Activated naive CD8-positive, alpha-beta T cell treated with anti-CD3 and anti-CD28 coated beads, Interleukin-2, amount 50 U/mL, for 24 hours (primary cell): Measurements from ENCODE around the gene PACRG.

Source experiments
- ATAC-seq: fragments of 150-1000 bp; cut with Tn5 transposase; one replicate; pipeline ENCODE4 v1.10.0; 2021
- DNase-seq: peaks from one replicate; pipeline ENCODE4 v3.0.0; 2021
- H3K27ac Mint-ChIP-seq: one replicate; pipeline ENCODE4 v1.8.0; 2021; ENCODE audit warnings: mild to moderate bottlenecking, mixed read lengths
- H3K27me3 Mint-ChIP-seq: one replicate; pipeline ENCODE4 v1.8.0; 2021; ENCODE audit warnings: mixed read lengths
- H3K36me3 Mint-ChIP-seq: one replicate; pipeline ENCODE4 v1.8.0; 2021; ENCODE audit warnings: low read depth, mixed read lengths
- H3K4me1 Mint-ChIP-seq: one replicate; pipeline ENCODE4 v1.8.0; 2021; ENCODE audit warnings: mixed read lengths
- H3K4me3 Mint-ChIP-seq: one replicate; pipeline ENCODE4 v1.8.0; 2021; ENCODE audit warnings: mild to moderate bottlenecking, moderate library complexity, mixed read lengths
- H3K9me3 Mint-ChIP-seq: one replicate; pipeline ENCODE4 v1.8.0; 2021; ENCODE audit warnings: mixed read lengths

The PACRG gene

DNA sequence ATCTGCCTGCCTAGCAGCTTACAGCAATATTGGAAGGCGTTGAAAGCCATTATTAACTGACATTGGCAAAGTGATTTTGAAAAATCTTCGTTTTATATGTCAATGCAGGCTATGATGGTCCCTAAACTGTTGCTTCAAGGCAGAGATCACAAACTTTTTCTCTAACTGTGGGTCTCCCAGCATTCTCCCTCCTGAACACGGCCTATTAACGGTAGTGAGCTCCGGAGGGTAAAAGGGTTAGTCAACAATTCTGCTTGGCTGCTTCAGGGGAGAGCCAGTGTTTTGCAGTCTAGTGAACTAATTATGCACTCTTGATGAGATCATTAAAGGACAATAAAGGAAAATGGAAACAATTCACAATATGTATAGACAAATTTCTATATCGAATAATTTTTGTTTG is 424.9 kb downstream of the PACRG start:
- ATAC-seq: no peak

DNA sequence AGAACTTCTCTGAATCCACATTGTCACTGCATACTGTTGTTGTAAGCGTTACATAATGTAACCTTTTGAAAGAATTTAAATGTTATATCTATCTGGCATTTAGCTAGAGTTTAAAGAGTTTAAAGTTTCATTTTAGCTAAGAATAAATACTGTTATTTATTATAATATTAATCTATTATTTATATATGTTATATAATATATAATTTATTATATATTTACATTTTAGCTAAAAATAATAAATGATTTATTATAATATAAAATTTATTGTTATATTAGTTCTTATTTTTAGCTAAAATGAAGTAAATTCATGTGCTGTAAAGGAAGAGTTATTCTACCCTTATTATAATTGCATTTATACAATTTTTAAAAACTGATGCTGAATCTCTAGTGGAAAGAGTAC is 431.3 kb downstream of the PACRG start:
- Mint-ChIP-seq H3K4me1 (no peaks in the 10 kb centered on the region), H3K4me3 (no peak overlapping the region), H3K9me3 (no peaks in the 10 kb centered on the region), H3K36me3 (no peaks in the 10 kb centered on the region), H3K27me3 (no peaks in the 10 kb centered on the region), H3K27ac (no peak overlapping the region)
- no peak for ATAC-seq
- DNase-seq: no peak

More for the DNA sequence above, 424.9 kb downstream of the PACRG start:
- DNase-seq: no peak
- Mint-ChIP-seq H3K4me1 (no peaks in the 10 kb centered on the region), H3K27me3 (peaks cover 13% of the 10 kb centered on the region), H3K9me3 (no peaks in the 10 kb centered on the region), H3K27ac (no peak overlapping the region), H3K36me3 (no peaks in the 10 kb centered on the region), H3K4me3 (no peak overlapping the region)

DNA sequence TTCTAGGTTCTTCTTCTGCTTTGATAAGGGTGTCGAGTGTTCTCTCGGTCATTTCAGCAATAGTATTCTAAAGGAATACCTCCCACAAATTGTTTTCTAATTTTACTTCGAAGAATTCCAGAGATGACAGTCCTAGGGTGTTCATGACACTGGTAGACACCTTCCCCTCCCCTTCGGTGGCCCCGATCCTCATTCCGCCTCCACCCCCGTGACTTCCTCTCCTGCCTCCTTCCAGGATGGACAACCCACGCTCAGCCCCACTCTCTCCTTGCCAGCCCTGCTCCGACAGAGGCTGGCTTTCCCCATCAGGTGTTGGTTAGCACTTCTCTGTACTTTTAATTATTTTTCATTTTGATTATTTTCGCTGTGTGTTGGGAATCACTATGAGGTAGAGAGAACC is 431.9 kb downstream of the PACRG start:
- DNase-seq (no peak), ATAC-seq (no peak)
- no peaks in the 10 kb centered on the region for H3K4me1 Mint-ChIP-seq
- no peak overlapping the region for H3K4me3 Mint-ChIP-seq
- no peak overlapping the region for H3K27ac Mint-ChIP-seq
- H3K36me3 Mint-ChIP-seq: no peaks in the 10 kb centered on the region
- no peaks in the 10 kb centered on the region for H3K27me3 Mint-ChIP-seq
- H3K9me3 Mint-ChIP-seq: no peaks in the 10 kb centered on the region

DNA sequence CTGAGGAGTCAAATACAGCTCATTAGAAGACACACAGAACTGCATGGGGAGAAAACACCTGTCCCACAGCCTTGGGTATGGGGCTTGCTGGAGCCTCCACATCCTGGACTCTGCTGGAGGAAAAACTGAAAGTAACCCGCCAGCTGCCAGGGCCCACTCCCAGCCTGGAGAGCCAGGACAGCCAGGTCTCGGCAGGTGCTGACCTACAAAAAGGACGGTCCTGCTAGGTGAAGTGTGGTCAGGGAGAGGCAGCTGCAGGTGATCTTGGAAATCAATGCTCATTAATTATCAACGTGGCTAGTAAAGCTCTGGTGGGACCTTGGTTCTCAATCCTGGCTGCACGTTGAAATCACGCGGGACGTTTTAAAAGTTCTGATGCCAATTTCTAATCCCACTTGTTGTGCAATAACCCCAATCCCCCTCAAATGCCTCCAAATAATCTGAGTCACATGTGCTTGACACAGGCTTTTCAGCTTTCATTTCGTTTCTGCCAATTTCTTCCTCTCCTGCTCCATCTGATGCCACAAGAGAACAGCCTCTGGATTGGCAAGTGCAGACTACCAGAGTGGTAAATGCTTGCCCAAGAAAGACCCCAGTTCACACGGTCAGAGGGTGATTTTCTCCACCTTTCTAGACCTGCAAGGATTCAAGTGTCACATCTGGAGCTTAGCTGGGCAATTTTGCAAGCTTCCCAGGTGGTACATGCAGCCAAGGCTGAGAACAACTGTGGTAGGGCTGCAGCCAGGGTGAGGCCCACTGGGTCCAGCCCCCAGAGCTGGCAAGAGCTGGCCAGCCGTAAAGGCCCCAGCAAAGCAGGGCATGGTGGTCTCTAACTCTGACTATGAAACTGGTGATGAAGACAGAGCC is 434.5 kb downstream of the PACRG start:
- H3K36me3 Mint-ChIP-seq: no peaks in the 10 kb centered on the region
- no peak overlapping the region for H3K27ac Mint-ChIP-seq
- H3K4me1 Mint-ChIP-seq: no peaks in the 10 kb centered on the region
- H3K4me3 Mint-ChIP-seq: no peak overlapping the region
- H3K9me3 Mint-ChIP-seq: no peaks in the 10 kb centered on the region
- no peaks in the 10 kb centered on the region for H3K27me3 Mint-ChIP-seq
- DNase-seq (no peak), ATAC-seq (no peak)

DNA sequence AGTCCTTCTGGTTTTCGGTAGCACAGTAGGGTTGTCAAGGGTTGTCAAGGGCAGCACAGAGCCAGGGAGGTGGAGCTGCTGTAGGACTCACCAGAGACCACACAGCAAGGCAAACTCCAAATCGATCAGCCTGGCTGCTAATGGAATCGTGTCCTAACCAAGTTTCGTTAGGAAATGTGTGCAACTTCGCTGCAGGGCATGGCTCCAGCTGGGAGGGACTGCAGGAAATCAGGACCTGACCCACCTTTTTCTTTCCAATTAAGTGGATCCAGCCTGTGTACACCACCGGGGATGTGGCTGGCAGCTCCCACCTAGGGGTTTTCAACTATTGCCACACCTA is 435.1 kb downstream of the PACRG start:
- no peaks in the 10 kb centered on the region for H3K4me1 Mint-ChIP-seq
- H3K36me3 Mint-ChIP-seq: no peaks in the 10 kb centered on the region
- no peaks in the 10 kb centered on the region for H3K9me3 Mint-ChIP-seq
- no peak overlapping the region for H3K4me3 Mint-ChIP-seq
- ATAC-seq: no peak
- H3K27ac Mint-ChIP-seq: no peak overlapping the region
- H3K27me3 Mint-ChIP-seq: no peaks in the 10 kb centered on the region
- DNase-seq: no peak

DNA sequence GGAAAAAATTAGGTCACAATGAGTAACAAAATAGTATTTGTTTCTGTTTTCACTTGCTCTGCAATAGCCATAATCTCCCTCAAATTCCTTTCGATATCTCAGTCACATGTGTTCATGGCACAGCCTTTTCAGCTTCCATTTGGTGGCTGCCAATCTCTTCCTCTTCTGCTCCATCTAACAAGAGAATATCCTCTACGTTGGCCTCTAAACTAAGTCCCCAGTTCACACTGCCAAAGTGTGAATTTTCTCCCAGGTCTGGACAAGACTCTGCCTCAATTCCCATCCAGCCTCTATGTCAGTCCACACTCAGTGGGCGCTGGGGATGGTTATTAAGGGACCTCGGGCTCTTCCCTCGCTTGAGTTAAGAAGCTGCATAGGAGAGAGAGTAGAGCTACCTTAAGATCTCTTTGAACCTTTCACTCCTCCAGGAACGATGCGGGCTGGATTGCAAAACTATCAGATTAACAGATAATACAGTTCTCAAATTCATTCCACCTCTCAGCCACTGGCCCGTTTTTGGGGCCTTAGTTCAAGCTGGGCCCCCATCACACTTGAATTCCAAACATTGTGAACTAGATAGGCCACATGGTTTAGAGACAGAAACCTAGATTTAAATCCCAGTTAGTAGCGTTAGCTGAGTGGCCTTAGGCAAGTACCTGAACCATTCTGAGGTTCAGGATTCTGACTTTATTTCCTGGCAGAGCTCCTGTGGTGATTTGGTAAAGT is 436.6 kb downstream of the PACRG start:
- DNase-seq (no peak), ATAC-seq (no peak)
- no peak overlapping the region for H3K27ac Mint-ChIP-seq
- peaks cover 2% of the 10 kb centered on the region for H3K27me3 Mint-ChIP-seq
- no peaks in the 10 kb centered on the region for H3K4me1 Mint-ChIP-seq
- no peaks in the 10 kb centered on the region for H3K36me3 Mint-ChIP-seq
- H3K9me3 Mint-ChIP-seq: no peaks in the 10 kb centered on the region
- no peak overlapping the region for H3K4me3 Mint-ChIP-seq

DNA sequence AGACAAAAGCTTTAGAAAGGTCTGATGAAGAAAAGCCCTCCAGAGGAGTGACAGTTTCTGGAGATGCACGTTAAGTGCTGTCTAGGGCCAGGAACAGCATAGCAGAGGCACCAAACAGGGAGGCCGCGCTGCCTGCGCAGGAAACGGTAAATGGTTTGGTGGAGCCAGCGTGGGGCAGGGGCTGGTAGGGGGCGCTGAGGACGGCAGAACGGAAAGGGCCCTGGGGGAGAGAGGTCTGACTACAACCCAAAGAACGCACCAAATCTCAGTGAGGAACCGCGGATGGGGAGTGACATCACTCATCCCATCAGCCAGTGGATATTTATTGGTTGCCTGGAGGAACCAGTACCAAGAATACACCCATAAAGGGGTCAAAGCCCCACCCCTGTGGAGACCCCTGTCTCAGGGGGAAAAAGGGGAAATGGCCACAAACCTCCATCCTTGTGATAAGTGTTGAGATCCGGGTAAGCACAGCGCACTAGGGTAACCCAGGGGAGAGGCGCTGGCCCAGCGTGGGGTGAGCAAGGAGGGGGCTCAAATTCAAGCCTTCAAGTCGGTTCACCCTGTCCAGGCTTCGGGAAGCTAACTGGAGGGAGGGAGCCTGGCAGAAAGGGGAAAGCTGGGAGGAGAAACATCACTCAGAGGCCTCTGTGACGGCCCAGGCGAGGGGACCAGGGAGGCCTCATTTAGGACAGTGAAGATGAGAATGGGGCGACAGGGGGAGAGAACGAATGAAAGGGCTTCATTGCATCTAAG is 437.6 kb downstream of the PACRG start:
- DNase-seq (no peak), ATAC-seq (peak; percentile 17)
- Mint-ChIP-seq H3K27ac (no peak overlapping the region), H3K9me3 (no peaks in the 10 kb centered on the region), H3K4me3 (no peak overlapping the region), H3K27me3 (peaks cover 2% of the 10 kb centered on the region), H3K36me3 (no peaks in the 10 kb centered on the region), H3K4me1 (no peaks in the 10 kb centered on the region)

DNA sequence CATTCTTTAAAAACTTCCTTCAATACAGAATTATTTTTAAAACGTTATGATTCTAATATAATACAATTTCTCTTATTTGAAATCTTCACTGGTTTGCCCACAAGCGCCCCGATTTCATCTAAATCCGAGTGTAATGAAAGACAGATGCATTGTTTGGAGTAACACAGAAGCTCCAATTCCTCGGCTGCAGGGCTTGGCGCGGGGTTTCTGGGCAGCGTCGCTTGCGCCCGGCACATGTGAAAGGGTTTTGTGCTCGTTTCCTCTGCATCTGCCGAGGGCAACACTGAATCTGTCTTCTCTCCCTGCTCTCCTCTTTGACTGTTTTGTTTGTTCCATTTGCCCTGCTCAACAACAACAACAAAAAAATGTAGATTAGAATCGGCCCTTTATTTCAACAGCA is 438.1 kb downstream of the PACRG start:
- H3K27ac Mint-ChIP-seq: no peak overlapping the region
- H3K27me3 Mint-ChIP-seq: peaks cover 2% of the 10 kb centered on the region
- no peak for ATAC-seq

DNA sequence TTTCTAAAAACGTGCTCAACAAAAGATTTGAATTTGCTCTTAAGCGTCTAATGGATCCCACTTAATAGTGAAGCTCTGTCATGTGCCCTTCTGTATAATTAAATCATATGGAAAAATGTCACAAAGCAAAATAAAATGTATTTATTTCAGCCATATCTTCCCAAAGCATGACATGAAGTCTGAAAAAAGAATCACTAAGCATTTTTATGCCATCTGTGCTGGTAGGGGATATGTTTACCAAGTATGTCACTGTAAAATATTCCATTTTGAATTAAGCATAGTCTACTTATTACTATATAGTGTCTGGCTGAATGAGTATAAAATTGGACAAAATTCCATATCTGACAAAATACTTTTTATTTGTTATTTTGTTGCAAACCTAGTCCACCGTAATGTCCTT is 438.7 kb downstream of the PACRG start:
- ATAC-seq (no peak), DNase-seq (no peak)
- Mint-ChIP-seq H3K9me3 (no peaks in the 10 kb centered on the region), H3K4me1 (no peaks in the 10 kb centered on the region), H3K4me3 (no peak overlapping the region), H3K27me3 (peaks cover 2% of the 10 kb centered on the region), H3K36me3 (no peaks in the 10 kb centered on the region), H3K27ac (no peak overlapping the region)

More for the DNA sequence above, 438.1 kb downstream of the PACRG start:
- Mint-ChIP-seq H3K4me3 (no peak overlapping the region), H3K4me1 (no peaks in the 10 kb centered on the region), H3K9me3 (no peaks in the 10 kb centered on the region), H3K36me3 (no peaks in the 10 kb centered on the region)
- no peak for DNase-seq

DNA sequence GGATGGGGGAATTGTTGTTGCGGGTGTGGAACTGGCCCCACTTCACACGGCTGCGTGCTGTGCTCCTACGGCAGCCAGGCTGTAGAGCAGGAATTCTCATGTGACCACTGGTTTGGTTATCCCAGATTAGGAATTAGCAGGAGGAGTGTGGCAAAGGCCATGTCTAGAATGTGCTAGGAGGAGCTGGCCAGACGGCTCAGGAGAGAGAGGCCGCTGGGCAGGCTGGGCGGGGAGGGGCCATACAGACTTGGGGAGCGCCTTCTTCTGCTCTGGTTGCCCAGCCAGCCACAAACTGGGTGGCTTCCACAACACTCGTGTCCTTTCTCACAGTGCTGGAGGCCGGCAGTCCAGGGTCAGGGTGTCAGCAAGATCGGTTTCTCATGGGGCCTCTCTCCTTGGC is 441.7 kb downstream of the PACRG start:
- H3K4me1 Mint-ChIP-seq: no peaks in the 10 kb centered on the region
- H3K27me3 Mint-ChIP-seq: peaks cover 2% of the 10 kb centered on the region
- no peak overlapping the region for H3K4me3 Mint-ChIP-seq
- no peaks in the 10 kb centered on the region for H3K9me3 Mint-ChIP-seq
- ATAC-seq: no peak
- H3K27ac Mint-ChIP-seq: no peak overlapping the region
- DNase-seq: no peak
- H3K36me3 Mint-ChIP-seq: no peaks in the 10 kb centered on the region

DNA sequence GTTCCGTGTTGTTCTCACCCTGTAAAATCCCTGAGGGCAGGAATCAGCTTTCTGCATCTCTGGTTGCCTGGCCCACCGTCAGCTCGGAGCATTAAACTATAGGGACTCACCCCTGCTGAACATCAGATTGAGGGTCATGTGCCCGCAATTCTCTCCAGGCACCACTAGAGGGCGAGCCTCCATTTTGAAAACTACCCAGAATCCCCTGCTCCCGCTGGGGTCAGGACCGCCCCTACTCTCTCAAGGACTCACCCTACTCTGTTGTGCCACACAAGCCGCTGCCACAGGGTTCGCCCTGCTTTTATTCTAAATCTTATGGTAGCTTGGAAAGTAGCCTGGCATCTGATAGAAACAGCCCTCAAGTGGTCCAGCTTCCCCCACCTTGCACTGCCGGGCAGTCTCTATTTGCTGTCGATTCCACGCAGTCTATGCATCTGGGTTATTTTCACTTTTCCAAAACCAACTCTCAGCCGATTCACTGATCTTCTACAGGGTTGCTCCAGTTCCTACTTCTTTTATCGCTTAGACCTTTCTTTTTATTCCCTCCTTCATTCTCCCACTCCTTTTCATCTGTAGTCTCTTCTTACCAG is 442.6 kb downstream of the PACRG start:
- Mint-ChIP-seq H3K27ac (no peak overlapping the region), H3K36me3 (no peaks in the 10 kb centered on the region), H3K4me1 (no peaks in the 10 kb centered on the region), H3K9me3 (no peaks in the 10 kb centered on the region), H3K4me3 (no peak overlapping the region), H3K27me3 (peaks cover 2% of the 10 kb centered on the region)
- DNase-seq (peak; percentile 32), ATAC-seq (no peak)

DNA sequence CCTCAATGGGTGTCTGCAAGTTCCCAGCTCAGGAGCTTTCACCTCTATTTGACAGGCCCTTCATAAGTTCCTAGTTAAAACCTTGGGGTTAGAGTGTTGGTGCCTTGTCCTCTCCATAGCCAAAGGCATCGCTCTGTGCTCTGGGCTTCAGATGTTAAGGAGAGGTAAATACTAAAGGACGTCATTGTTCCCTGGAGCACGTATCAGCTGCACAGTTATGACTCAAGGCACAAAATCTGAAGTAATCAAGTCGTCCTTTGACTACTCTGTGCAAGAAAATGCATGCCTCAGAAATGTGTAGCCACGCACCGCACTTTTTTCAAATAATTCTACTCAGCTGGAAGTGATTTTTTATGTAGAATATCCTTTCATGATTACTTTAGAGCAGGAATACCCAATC is 446.0 kb downstream of the PACRG start:
- ATAC-seq: no peak
- no peaks in the 10 kb centered on the region for H3K4me1 Mint-ChIP-seq
- H3K27ac Mint-ChIP-seq: no peak overlapping the region
- no peaks in the 10 kb centered on the region for H3K36me3 Mint-ChIP-seq
- no peaks in the 10 kb centered on the region for H3K9me3 Mint-ChIP-seq
- no peak overlapping the region for H3K4me3 Mint-ChIP-seq
- peaks cover 9% of the 10 kb centered on the region for H3K27me3 Mint-ChIP-seq
- DNase-seq: no peak

DNA sequence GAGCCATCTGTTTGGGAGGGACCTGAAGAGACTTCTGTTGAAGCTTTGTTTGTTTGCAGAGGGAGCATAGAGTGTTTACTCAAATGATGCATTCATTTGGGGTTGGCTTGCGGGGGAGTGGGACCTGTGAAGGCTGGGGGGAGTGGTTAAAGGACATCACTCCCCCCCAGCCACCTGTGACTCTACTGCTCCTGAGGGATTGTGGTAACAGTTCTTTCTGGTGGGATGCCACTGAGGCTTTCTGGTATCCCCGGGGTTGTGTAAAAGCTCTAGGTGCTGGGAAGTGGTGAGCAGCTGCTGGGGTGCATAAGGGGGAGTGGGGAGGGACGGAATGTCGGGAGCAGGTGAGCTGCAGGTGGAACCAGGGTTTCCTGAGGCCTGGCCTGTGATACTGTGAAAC is 447.5 kb downstream of the PACRG start:
- Mint-ChIP-seq H3K4me1 (no peaks in the 10 kb centered on the region), H3K4me3 (no peak overlapping the region), H3K9me3 (no peaks in the 10 kb centered on the region), H3K27me3 (peaks cover 6% of the 10 kb centered on the region), H3K36me3 (no peaks in the 10 kb centered on the region), H3K27ac (no peak overlapping the region)
- ATAC-seq: no peak
- no peak for DNase-seq

DNA sequence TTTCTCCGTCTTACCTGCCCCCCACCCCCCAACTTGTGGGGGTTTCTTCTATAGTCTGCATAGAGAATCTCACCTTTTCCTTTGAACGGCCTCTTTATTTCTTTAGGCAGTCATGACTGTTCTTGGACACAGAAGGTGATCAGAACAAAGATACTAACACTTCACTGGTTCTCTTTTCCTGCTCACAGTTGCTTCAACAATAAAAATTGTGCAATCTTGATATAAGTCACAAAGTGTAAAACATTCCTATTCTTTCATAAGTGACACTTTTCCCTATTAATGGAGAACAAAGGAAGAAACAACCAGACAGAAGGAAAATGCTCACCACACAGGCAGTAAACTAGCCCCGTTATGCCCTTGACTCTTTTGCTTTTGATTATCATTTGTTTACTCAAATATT is 448.3 kb downstream of the PACRG start:
- Mint-ChIP-seq H3K27me3 (peaks cover 6% of the 10 kb centered on the region), H3K4me1 (no peaks in the 10 kb centered on the region), H3K4me3 (no peak overlapping the region), H3K36me3 (no peaks in the 10 kb centered on the region), H3K27ac (no peak overlapping the region), H3K9me3 (no peaks in the 10 kb centered on the region)
- DNase-seq (no peak), ATAC-seq (no peak)
